ENCODE data around the gene TIAM1.
A peak's percentile ranks its signal among the peaks of the same experiment; 100 is the strongest.

Gene TIAM1, protein sequence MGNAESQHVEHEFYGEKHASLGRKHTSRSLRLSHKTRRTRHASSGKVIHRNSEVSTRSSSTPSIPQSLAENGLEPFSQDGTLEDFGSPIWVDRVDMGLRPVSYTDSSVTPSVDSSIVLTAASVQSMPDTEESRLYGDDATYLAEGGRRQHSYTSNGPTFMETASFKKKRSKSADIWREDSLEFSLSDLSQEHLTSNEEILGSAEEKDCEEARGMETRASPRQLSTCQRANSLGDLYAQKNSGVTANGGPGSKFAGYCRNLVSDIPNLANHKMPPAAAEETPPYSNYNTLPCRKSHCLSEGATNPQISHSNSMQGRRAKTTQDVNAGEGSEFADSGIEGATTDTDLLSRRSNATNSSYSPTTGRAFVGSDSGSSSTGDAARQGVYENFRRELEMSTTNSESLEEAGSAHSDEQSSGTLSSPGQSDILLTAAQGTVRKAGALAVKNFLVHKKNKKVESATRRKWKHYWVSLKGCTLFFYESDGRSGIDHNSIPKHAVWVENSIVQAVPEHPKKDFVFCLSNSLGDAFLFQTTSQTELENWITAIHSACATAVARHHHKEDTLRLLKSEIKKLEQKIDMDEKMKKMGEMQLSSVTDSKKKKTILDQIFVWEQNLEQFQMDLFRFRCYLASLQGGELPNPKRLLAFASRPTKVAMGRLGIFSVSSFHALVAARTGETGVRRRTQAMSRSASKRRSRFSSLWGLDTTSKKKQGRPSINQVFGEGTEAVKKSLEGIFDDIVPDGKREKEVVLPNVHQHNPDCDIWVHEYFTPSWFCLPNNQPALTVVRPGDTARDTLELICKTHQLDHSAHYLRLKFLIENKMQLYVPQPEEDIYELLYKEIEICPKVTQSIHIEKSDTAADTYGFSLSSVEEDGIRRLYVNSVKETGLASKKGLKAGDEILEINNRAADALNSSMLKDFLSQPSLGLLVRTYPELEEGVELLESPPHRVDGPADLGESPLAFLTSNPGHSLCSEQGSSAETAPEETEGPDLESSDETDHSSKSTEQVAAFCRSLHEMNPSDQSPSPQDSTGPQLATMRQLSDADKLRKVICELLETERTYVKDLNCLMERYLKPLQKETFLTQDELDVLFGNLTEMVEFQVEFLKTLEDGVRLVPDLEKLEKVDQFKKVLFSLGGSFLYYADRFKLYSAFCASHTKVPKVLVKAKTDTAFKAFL (N-terminal part only)

GRCh38 chr21:31343680-31344480 lies at the start of gene TIAM1:
TIAM1 (minus strand) TSS chr21:31344261; CDS start chr21:31266972, 77,289 bp downstream.
- FAIRE-seq (no peak), DNase-seq (ENCODE audit: low spot score) (no peak)

DNA sequence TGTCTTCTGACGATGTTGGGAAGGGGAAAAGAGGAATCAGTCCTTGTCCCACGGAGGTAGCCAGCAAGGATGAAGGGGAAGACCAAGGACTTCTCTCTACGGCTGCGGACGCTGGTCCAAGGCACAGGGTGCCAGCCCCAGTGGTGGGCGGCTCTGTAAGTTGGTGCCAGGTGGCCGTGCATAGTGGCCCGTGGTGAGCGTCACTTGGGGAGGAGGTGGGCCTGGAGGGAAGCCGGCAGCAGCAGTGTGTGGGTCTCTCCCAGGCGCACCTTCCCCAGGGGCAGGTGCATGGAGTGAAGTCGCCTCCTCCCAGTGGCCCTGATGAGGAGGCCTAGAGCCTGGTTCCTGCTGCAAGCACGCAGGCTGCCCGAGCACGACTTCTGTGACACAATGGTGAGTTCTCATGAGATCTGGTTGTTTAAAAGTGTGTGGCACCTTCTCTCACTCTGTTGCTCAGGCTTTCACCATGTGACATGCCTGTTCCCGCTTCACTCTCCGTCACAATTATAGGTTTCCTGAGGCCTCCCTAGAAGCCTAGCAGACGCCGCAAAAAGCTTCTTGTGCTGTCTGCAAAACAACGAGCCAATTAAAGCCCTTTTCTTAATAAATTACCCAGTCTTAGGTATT lies 43.6 kb upstream of the TIAM1 start:
- no peak for DNase-seq (ENCODE audit: low spot score)
- no peak for FAIRE-seq

DNA sequence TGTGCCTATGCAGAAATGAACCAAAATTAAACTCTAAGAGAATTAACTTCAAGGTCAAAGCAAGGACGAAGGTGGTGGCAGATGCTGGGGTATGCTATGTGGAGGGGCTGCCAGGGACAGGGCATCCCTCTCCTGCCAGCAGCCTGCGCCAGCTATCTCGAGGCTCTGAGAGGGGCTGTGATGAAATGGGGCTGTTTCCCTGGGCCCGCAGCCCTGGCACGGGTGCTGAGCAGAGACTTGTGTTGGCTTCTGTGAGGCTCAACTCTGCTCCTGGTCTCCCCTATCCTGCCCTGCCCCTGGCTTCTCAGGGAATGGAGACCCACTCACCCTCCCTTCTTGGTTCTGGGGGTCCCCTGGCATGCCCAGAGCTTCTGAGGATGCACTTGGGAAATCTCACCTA lies 41.9 kb upstream of the TIAM1 start:
- FAIRE-seq (no peak), DNase-seq (ENCODE audit: low spot score) (no peak)

DNA sequence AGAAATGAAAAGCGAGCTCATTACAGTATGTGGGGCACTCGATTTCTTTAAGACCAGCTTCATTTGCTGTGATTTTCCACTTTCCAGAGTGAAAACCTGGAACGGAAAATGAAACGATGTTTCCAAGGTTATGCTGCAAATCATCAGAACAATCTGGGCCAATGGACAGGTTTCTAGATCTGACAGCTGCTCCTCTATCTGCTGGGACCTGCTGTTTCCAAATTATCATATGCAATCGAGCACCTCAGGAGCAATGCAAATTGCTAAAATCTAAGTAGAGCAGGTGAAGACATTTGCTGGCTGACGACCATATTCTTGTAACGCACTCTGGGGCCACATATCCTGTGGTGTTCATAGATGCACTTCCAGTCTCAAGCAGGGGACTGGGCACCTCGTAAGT lies 39.7 kb upstream of the TIAM1 start:
- FAIRE-seq (no peak), DNase-seq (ENCODE audit: low spot score) (no peak)

- FAIRE-seq: no peak
- DNase-seq (ENCODE audit: low spot score): no peak
Observed at GRCh38 chr21:31382060-31382459, 38.0 kb upstream of the TIAM1 start.

DNA sequence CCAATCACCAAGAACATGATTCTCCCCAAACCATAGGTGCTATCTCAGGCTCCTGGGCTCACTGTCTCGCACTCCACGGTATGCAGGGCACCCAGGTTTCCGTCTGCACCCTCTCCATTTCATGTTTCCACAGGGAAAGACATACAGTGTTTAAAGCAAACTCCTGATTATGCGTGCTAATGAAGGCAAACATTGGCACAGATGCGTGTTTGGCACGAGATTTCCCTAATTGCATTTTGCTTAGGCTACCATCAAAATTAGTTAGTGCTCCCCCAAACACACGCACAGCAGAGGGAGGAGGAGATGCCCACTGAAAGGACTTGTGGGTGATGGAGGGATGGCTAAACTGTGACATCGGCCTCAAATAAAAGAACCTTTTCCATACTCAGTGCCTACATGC lies 32.2 kb upstream of the TIAM1 start:
- FAIRE-seq (no peak), DNase-seq (ENCODE audit: low spot score) (no peak)

GRCh38 chr21:31374395-31374794 lies 30.3 kb upstream of the TIAM1 start:
- FAIRE-seq (no peak), DNase-seq (ENCODE audit: low spot score) (no peak)

- FAIRE-seq: no peak
Observed at GRCh38 chr21:31372471-31372765, 28.4 kb upstream of the TIAM1 start.

GRCh38 chr21:31371715-31372470 lies 27.8 kb upstream of the TIAM1 start:
- DNase-seq (ENCODE audit: low spot score) (no peak), FAIRE-seq (no peak)

More at GRCh38 chr21:31372471-31372765, 28.4 kb upstream of the TIAM1 start:
- no peak for DNase-seq (ENCODE audit: low spot score)

GRCh38 chr21:31370893-31371544 lies 27.0 kb upstream of the TIAM1 start:
- DNase-seq (ENCODE audit: low spot score) (no peak), FAIRE-seq (no peak)

GRCh38 chr21:31370281-31370892 lies 26.3 kb upstream of the TIAM1 start:
- DNase-seq (ENCODE audit: low spot score) (no peak), FAIRE-seq (no peak)

DNA sequence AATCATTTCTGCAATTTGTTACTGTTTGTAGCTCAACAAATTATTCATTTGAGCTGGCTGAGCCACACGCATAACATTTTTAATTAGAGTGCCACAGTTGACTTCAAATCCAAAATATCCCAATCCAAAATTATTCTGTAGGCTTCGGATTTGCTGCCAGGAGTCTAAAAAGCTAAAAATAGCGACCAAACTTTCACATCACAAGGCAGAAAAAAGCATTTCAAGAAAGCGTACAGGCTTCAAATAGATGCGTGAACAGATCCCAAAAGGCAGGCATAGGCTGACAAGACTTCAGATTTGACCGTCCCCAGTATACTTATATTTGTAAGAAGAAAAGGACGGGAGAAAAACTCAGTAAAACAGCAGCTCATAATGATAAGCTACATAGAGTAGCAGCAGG lies 24.3 kb upstream of the TIAM1 start:
- DNase-seq (ENCODE audit: low spot score) (no peak), FAIRE-seq (no peak)

GRCh38 chr21:31367801-31368200 lies 23.7 kb upstream of the TIAM1 start:
- FAIRE-seq: no peak
- DNase-seq (ENCODE audit: low spot score): no peak

DNA sequence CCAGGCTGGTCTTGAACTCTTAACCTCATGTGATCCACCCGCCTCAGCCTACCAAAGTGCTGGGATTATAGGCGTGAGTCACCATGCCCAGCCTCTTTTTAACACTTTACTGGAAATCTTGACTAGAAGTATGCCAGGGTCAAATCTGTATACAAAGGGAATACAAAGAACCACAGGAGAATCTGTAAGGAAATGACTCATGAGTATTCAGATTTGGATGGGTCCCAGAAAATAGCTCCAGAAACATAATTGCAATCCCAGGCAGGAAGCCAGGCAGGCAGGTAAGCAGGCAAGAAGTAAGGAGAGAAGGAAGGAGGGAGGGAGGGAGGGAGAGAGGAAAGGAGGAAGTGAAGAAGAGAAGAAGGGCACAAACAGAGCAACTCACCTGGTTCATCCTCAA lies 22.8 kb upstream of the TIAM1 start:
- DNase-seq (ENCODE audit: low spot score) (peak; percentile 31), FAIRE-seq (no peak)

DNA sequence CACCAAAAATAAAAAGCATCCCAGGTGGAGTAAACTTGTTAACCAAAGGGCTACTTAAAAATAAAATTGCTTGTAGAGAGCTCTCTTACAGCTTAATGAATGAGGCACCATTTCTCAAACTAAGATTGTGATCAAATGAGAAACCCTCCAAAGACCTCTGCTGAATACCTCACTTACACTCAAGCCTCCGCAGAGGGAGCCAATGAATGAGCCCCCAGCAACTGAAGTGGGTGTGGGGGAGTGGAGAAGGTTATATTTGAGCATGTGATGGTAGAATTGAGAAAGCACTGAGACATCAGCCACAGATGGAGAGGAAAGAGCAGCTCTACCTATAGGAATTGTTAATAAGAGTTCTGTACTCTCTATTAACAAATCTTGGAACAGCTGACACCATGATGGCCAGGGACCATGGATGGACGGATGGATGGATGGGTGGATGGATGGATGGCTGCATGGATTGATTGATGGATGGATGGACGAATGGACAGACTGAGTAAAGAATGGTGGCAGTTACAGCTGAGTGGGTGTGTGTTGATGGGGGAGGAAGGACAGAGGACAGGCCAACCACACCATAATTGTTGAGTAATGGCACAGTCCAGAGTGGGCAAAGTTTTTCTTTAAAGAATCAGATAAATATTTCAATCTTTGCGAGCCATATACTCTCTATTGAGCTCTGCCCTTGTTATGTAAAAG lies 20.3 kb upstream of the TIAM1 start:
- DNase-seq (ENCODE audit: low spot score) (no peak), FAIRE-seq (no peak)

GRCh38 chr21:31363720-31364119 lies 19.7 kb upstream of the TIAM1 start:
- FAIRE-seq (no peak), DNase-seq (ENCODE audit: low spot score) (no peak)

DNA sequence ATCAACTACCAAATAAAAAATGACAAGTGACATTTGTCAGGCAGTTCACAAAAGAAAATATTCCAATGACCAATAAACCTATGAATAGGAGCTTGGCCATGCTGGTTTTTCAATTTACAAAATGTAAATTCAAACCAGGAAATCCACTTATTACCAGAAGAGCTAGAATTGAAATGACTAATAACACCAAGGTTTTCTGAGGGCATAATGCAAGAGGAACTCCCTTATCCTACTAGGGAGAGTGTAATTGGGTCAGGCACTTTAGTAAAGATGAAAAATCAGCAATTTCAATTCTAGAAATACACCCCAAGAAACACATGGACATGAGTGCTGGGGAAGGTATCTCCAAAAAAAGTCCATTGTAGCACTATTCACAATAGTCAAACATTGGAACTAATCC lies 16.7 kb upstream of the TIAM1 start:
- no peak for DNase-seq (ENCODE audit: low spot score)
- no peak for FAIRE-seq

DNA sequence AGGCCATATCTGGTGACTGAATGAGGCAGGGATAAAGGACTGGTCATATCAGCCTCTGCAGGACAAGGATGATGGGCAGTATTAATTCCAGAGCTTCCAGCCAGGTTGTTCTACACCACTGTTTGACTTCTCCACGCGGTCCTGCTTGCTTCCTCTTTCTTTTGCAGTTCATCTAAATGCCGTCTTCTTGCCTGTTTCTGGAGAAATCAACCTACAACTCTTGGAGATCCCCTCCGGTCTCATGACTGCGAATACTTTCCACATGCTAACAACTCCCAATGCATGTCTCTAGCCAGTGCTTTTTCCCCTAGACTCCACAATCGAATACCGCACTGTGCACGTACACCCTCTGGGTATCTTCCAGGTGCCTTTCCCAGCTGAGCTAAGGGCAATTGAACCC lies 14.1 kb upstream of the TIAM1 start:
- FAIRE-seq: no peak
- no peak for DNase-seq (ENCODE audit: low spot score)

GRCh38 chr21:31356440-31356839 lies 12.4 kb upstream of the TIAM1 start:
- FAIRE-seq (no peak), DNase-seq (ENCODE audit: low spot score) (no peak)
